Neural cell (in vitro differentiated cells): ENCODE measurements around the gene KRTCAP2. TPM values are rescaled to one million over a fixed set of nuclear protein-coding genes. Genes with fewer than 3 reads are reported as not detected.

ENCODE experiments used
- H2AFZ ChIP-seq: fragments of 200-600, 300-800 bp; sonication (generic), shearing (Covaris generic); 2 replicates; pipeline ENCODE4 v1.6.0; 2014; ENCODE audit warnings: low read depth, mild to moderate bottlenecking, antibody characterized with exemption, low read length, moderate library complexity
- H3F3A ChIP-seq: fragments of 200-600 bp; shearing (Covaris generic); 2 replicates; pipeline ENCODE4 v1.6.1; 2016; ENCODE audit warnings: mild to moderate bottlenecking, moderate library complexity, mixed read lengths, antibody characterized with exemption, low read length; ENCODE audit not compliant: insufficient read depth, poor library complexity, severe bottlenecking
- H3K27ac ChIP-seq: fragments of 200-600, 300-800 bp; sonication (generic), shearing (Covaris generic); 2 replicates; pipeline ENCODE4 v1.5.1; 2014; ENCODE audit warnings: mild to moderate bottlenecking, low read length, moderate library complexity
- H3K27me3 ChIP-seq: fragments of 300-800, 200-600 bp; sonication (generic), shearing (Covaris generic); 2 replicates; pipeline ENCODE4 v1.6.0; 2014; ENCODE audit warnings: mild to moderate bottlenecking, low read depth, low read length, moderate library complexity; ENCODE audit not compliant: insufficient read depth
- H3K36me3 ChIP-seq: fragments of 300-800, 200-600 bp; sonication (generic), shearing (Covaris generic); 2 replicates; pipeline ENCODE4 v1.5.1; 2014; ENCODE audit warnings: mild to moderate bottlenecking, antibody characterized with exemption, low read length, moderate library complexity; ENCODE audit not compliant: insufficient read depth
- H3K4me2 ChIP-seq: fragments of 300-800, 200-600 bp; sonication (generic), shearing (Covaris generic); 2 replicates; pipeline ENCODE4 v1.6.0; 2014; ENCODE audit warnings: mild to moderate bottlenecking, low read length
- H3K4me3 ChIP-seq: fragments of 300-800, 200-600 bp; sonication (generic), shearing (Covaris generic); 2 replicates; pipeline ENCODE4 v1.5.1; 2014; ENCODE audit warnings: mild to moderate bottlenecking, low read length, moderate library complexity
- H3K79me2 ChIP-seq: fragments of 200-600 bp; shearing (Covaris generic); replicated peaks from 2 replicates; pipeline ENCODE4 v1.6.0; 2014; ENCODE audit warnings: mild to moderate bottlenecking, low read length, moderate library complexity; ENCODE audit not compliant: insufficient read depth
- H3K9ac ChIP-seq: fragments of 300-800, 200-600 bp; sonication (generic), shearing (Covaris generic); 2 replicates; pipeline ENCODE4 v1.6.1; 2016; ENCODE audit warnings: mild to moderate bottlenecking, low read length, mixed read lengths
- H3K9me2 ChIP-seq: fragments of 200-600 bp; shearing (Covaris generic); 2 replicates; pipeline ENCODE4 v1.6.1; 2016; ENCODE audit warnings: mild to moderate bottlenecking, low read length, mixed read lengths; ENCODE audit not compliant: insufficient read depth
- H3K9me3 ChIP-seq: fragments of 200-600, 300-800 bp; sonication (generic), shearing (Covaris generic); 2 replicates; pipeline ENCODE4 v1.6.1; 2016; ENCODE audit warnings: mild to moderate bottlenecking, mixed run types, low read length, moderate library complexity, mixed read lengths
- H4K20me1 ChIP-seq: fragments of 200-600 bp; shearing (Covaris generic); 2 replicates; pipeline ENCODE4 v1.6.1; 2016; ENCODE audit warnings: mild to moderate bottlenecking, mixed run types; ENCODE audit not compliant: insufficient read depth
- EP300 ChIP-seq: fragments of 450-650 bp; conservative IDR thresholded peaks from 2 replicates; pipeline ENCODE4 v1.6.1; 2014; ENCODE audit warnings: antibody characterized with exemption, mild to moderate bottlenecking, moderate library complexity; ENCODE audit not compliant: poor library complexity, severe bottlenecking
- EZH2 ChIP-seq: fragments of 200-600, 300-800 bp; shearing (Covaris generic), sonication (generic); IDR thresholded peaks from 2 replicates; pipeline ENCODE4 v1.6.1; 2014; ENCODE audit warnings: antibody characterized with exemption, low read length, borderline replicate concordance, mild to moderate bottlenecking; ENCODE audit not compliant: insufficient read depth, poor library complexity, severe bottlenecking
- MXI1 ChIP-seq: fragments of 450-650 bp; conservative IDR thresholded peaks from 2 replicates; pipeline ENCODE4 v1.6.1; 2014; ENCODE audit warnings: antibody characterized with exemption, mild to moderate bottlenecking; ENCODE audit not compliant: poor library complexity, severe bottlenecking
- POLR2AphosphoS5 ChIP-seq: IDR thresholded peaks from 2 replicates; pipeline ENCODE4 v1.6.1; 2012
- RAD21 ChIP-seq: fragments of 450-650 bp; conservative IDR thresholded peaks from 2 replicates; pipeline ENCODE4 v1.6.1; 2014; ENCODE audit warnings: antibody characterized with exemption, mild to moderate bottlenecking, moderate library complexity
- SMC3 ChIP-seq: fragments of 450-650 bp; conservative IDR thresholded peaks from 2 replicates; pipeline ENCODE4 v1.6.1; 2014; ENCODE audit warnings: antibody characterized with exemption, mild to moderate bottlenecking, moderate library complexity; ENCODE audit not compliant: poor library complexity
- TAF1 ChIP-seq: IDR thresholded peaks from 2 replicates; pipeline ENCODE4 v1.6.1; 2012; ENCODE audit warnings: low read depth
- polyA plus RNA-seq: library from polyadenylated mRNA; depleted of rRNA; stranded (reverse); fragments of >200 nt; gene quantifications from 2 replicates; pipeline ENCODE4 v1.2.3, GENCODE V29; 2014
- TF ChIP-seq, protein P1 (sequence below): IDR thresholded peaks from 2 replicates; pipeline ENCODE4 v1.6.1; 2012; ENCODE audit warnings: borderline replicate concordance
- TF ChIP-seq, protein P2 (sequence below): fragments of 450-650 bp; IDR thresholded peaks from 2 replicates; pipeline ENCODE4 v1.5.1; 2014; ENCODE audit warnings: antibody characterized with exemption, mild to moderate bottlenecking, moderate library complexity; ENCODE audit not compliant: poor library complexity, severe bottlenecking

The KRTCAP2 gene
- polyA plus RNA-seq, 1 donor from 2014 or later = 175 TPM

DNA sequence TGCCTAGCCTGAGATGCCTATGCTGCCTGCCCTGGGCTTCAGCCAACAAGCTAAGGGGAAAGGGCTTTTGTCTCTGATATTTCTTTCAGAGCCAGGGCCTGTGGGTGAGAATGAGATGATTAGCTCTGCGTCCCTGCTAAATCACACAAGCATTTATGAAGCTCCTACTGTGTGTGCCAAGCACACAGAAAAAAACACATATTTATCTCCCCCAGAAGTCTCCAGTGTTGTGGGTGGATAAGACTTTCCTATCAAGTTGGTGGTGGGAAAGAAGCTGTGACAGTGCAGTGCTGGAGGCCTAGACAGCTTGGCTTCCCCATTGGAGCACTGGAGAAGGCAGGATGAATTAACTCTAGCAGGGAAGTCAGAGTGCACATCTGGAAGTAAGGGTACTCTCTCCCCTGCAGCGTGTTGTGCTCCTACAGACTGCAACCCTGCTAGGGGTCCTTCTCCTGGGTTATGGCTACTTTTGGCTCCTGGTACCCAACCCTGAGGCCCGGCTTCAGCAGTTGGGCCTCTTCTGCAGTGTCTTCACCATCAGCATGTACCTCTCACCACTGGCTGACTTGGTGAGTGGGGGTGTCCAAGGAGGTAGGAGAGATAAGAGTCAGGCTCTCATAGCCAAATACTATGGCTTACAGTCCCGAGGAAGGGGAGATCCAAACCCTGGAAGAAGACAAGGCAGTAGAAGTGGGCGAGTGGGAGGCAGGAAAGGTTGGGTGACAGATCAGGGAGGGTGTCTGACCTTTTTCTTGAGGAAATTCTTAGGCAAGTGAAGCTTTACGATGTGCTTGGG is 35.8 kb downstream of the KRTCAP2 start:
- Histone ChIP-seq H3K27me3 (no peaks in the 10 kb centered on the region), H3F3A (no peaks in the 10 kb centered on the region), H3K9me3 (no peaks in the 10 kb centered on the region), H3K9ac (peak overlapping the region; percentile 38), H3K4me3 (peak overlapping the region; percentile 76), H3K79me2 (peaks cover 10% of the 10 kb centered on the region), H3K4me2 (no peak overlapping the region), H3K27ac (peak overlapping the region; percentile 96), H4K20me1 (no peaks in the 10 kb centered on the region), H3K36me3 (no peaks in the 10 kb centered on the region), H3K9me2 (no peaks in the 10 kb centered on the region), H2AFZ (no peak overlapping the region)
- TF ChIP-seq, protein P1, sequence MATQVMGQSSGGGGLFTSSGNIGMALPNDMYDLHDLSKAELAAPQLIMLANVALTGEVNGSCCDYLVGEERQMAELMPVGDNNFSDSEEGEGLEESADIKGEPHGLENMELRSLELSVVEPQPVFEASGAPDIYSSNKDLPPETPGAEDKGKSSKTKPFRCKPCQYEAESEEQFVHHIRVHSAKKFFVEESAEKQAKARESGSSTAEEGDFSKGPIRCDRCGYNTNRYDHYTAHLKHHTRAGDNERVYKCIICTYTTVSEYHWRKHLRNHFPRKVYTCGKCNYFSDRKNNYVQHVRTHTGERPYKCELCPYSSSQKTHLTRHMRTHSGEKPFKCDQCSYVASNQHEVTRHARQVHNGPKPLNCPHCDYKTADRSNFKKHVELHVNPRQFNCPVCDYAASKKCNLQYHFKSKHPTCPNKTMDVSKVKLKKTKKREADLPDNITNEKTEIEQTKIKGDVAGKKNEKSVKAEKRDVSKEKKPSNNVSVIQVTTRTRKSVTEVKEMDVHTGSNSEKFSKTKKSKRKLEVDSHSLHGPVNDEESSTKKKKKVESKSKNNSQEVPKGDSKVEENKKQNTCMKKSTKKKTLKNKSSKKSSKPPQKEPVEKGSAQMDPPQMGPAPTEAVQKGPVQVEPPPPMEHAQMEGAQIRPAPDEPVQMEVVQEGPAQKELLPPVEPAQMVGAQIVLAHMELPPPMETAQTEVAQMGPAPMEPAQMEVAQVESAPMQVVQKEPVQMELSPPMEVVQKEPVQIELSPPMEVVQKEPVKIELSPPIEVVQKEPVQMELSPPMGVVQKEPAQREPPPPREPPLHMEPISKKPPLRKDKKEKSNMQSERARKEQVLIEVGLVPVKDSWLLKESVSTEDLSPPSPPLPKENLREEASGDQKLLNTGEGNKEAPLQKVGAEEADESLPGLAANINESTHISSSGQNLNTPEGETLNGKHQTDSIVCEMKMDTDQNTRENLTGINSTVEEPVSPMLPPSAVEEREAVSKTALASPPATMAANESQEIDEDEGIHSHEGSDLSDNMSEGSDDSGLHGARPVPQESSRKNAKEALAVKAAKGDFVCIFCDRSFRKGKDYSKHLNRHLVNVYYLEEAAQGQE = no peak

DNA sequence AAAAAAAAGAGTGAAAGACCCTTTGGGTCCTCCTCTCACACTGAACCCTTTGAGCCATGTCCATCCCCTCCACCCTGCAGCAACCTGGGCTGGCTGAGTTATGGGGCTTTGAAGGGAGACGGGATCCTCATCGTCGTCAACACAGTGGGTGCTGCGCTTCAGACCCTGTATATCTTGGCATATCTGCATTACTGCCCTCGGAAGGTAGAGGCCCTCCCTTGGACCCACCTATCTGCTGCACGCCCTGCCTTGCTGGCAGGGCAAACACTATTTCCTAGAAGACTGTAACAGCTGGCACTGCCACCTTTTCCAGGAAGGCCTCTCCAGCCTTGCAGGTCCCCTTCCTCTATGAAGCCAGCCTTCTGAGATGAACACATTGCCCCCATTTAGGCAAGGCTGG is 36.4 kb downstream of the KRTCAP2 start:
- Histone ChIP-seq H3K4me2 (no peak overlapping the region), H3K79me2 (peaks cover 10% of the 10 kb centered on the region), H3K27ac (peak overlapping the region; percentile 96), H4K20me1 (no peaks in the 10 kb centered on the region), H3K9ac (peak overlapping the region; percentile 38), H3K27me3 (no peaks in the 10 kb centered on the region), H3K4me3 (peak overlapping the region; percentile 76), H3K9me2 (no peaks in the 10 kb centered on the region), H3K36me3 (no peaks in the 10 kb centered on the region), H3F3A (no peaks in the 10 kb centered on the region), H3K9me3 (no peaks in the 10 kb centered on the region), H2AFZ (no peak overlapping the region)
- TF ChIP-seq POLR2AphosphoS5 (no peak), RAD21 (no peak), EZH2 (no peak), EP300 (no peak), SMC3 (no peak), TAF1 (no peak), MXI1 (no peak)
- TF ChIP-seq, protein P1 = no peak
- TF ChIP-seq, protein P2, sequence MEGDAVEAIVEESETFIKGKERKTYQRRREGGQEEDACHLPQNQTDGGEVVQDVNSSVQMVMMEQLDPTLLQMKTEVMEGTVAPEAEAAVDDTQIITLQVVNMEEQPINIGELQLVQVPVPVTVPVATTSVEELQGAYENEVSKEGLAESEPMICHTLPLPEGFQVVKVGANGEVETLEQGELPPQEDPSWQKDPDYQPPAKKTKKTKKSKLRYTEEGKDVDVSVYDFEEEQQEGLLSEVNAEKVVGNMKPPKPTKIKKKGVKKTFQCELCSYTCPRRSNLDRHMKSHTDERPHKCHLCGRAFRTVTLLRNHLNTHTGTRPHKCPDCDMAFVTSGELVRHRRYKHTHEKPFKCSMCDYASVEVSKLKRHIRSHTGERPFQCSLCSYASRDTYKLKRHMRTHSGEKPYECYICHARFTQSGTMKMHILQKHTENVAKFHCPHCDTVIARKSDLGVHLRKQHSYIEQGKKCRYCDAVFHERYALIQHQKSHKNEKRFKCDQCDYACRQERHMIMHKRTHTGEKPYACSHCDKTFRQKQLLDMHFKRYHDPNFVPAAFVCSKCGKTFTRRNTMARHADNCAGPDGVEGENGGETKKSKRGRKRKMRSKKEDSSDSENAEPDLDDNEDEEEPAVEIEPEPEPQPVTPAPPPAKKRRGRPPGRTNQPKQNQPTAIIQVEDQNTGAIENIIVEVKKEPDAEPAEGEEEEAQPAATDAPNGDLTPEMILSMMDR = no peak
